GM18508 (cell line): ENCODE data around the gene SFSWAP.

Source experiments
- ATAC-seq: cut with Tn5 transposase; IDR thresholded peaks from one replicate; pipeline ENCODE4 v1.9.1; 2021; ENCODE audit warnings: moderate number of reproducible peaks; ENCODE audit not compliant: insufficient read depth, unreplicated experiment

SFSWAP gene

GRCh38 chr12:131847456-131847855 lies 136.6 kb downstream of the SFSWAP start:
- no peak for ATAC-seq

- no peak for ATAC-seq
Measured at GRCh38 chr12:131848753-131849152, 137.9 kb downstream of the SFSWAP start.
